ENCODE data around the gene CREB3L2. TPM values are rescaled to one million over a fixed set of nuclear protein-coding genes. Genes with fewer than 3 reads are reported as not detected.

CREB3L2 gene
- total and polyA plus RNA-seq, 2 of the 13 experiments (the other 11 are each of a cell fraction or from before 2014, with no cell fraction given): 22.1 to 41.1 TPM

DNA sequence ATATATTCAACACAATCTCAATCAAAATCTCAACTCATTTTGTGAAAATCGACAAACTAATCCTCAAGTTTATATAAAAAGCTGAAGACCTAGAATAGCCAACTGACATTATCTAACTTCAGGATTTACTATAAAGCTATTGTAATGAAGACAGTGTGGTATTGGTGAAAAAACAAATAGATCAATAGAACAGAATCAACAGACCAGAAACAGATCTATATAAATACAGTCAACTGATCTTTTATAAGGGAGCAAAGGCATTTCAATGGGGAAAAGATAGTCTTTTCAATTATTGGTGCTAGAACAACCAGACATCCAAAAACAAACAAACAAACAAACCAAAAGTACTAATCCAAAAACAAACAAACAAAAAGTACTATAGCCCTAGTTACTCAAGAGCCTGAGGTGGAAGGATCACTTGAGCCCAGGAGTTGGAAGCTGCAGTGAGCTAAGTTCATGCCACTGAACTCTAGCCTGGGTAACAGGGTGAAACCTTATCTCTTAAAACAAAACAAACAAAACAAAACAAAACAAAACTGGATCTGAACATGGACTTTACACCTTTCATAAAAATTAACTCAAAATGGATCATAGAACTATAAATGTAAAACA, 47.7 kb upstream of the CREB3L2 start (continued):
- TF ChIP-seq ZNF878 (CRISPR knock-in tag; IDR thresholded peaks at IDR 0.05) (peak; percentile 33; the same call in 1 of the 2 replicates), FOXA1 (IDR thresholded peaks at IDR 0.05) (peak; percentile 90), FOXA1 (CRISPR knock-in tag; IDR thresholded peaks at IDR 0.05) (peak; percentile 21; the same call in 1 of the 2 replicates), MEIS1 (CRISPR knock-in tag; IDR thresholded peaks at IDR 0.05; ENCODE audit: borderline replicate concordance) (no peak), DPF2 (CRISPR knock-in tag; IDR thresholded peaks at IDR 0.05; ENCODE audit: borderline replicate concordance, low read depth) (peak; percentile 60; the same call in 1 of the 2 replicates), CEBPB (IDR thresholded peaks at IDR 0.05; ENCODE audit: borderline replicate concordance, low read depth, low read length) (peak; percentile 60; the same call in 1 of the 2 replicates), KAT8 (CRISPR knock-in tag; IDR thresholded peaks at IDR 0.05) (peak; percentile 19; the same call in 1 of the 2 replicates), THAP11 (CRISPR knock-in tag; IDR thresholded peaks at IDR 0.05) (no peak; the same call in 1 of the 2 replicates), GATA4 (IDR thresholded peaks at IDR 0.05; ENCODE audit: borderline replicate concordance, low read depth) (peak; percentile 76; the same call in 1 of the 2 replicates), RARA (CRISPR knock-in tag; IDR thresholded peaks at IDR 0.05) (peak; percentile 90), NFIC (IDR thresholded peaks at IDR 0.05; ENCODE audit: low read length) (peak; percentile 89; the same call in 1 of the 2 replicates), RXRB (CRISPR knock-in tag; IDR thresholded peaks at IDR 0.05; ENCODE audit: borderline replicate concordance) (peak; percentile 90), HMG20A (CRISPR knock-in tag; IDR thresholded peaks at IDR 0.05; ENCODE audit: borderline replicate concordance) (peak; percentile 86; the same call in 1 of the 2 replicates), ZNF510 (CRISPR knock-in tag; IDR thresholded peaks at IDR 0.05; ENCODE audit: low read depth) (no peak), NR2F6 (IDR thresholded peaks at IDR 0.05) (peak; percentile 52), NR2F6 (CRISPR knock-in tag; IDR thresholded peaks at IDR 0.05) (peak; percentile 44; the same call in 1 of the 2 replicates), HNF4G (IDR thresholded peaks at IDR 0.05; ENCODE audit: borderline replicate concordance, low read depth, low read length) (peak; percentile 78), HNF4G (CRISPR knock-in tag; IDR thresholded peaks at IDR 0.05; ENCODE audit: borderline replicate concordance, low read depth) (no peak; the same call in 1 of the 2 replicates), ZNF562 (CRISPR knock-in tag; IDR thresholded peaks at IDR 0.05; ENCODE audit: borderline replicate concordance) (no peak), ATM (IDR thresholded peaks at IDR 0.05; ENCODE audit: borderline replicate concordance) (0 out of 2 replicates have a peak, but pooled peaks have one; percentile 23), EP300 (IDR thresholded peaks at IDR 0.05; ENCODE audit: low read depth in 2 of 2, low read length in 2 of 2) (peak in 1 of 2 experiments; percentile 80; a peak in 3 of 4 replicates), EP300 (CRISPR knock-in tag; IDR thresholded peaks at IDR 0.05; ENCODE audit: borderline replicate concordance) (no peak), SMARCC2 (IDR thresholded peaks at IDR 0.05) (peak; percentile 7; the same call in 1 of the 2 replicates)
- TF ChIP-seq, protein P1, sequence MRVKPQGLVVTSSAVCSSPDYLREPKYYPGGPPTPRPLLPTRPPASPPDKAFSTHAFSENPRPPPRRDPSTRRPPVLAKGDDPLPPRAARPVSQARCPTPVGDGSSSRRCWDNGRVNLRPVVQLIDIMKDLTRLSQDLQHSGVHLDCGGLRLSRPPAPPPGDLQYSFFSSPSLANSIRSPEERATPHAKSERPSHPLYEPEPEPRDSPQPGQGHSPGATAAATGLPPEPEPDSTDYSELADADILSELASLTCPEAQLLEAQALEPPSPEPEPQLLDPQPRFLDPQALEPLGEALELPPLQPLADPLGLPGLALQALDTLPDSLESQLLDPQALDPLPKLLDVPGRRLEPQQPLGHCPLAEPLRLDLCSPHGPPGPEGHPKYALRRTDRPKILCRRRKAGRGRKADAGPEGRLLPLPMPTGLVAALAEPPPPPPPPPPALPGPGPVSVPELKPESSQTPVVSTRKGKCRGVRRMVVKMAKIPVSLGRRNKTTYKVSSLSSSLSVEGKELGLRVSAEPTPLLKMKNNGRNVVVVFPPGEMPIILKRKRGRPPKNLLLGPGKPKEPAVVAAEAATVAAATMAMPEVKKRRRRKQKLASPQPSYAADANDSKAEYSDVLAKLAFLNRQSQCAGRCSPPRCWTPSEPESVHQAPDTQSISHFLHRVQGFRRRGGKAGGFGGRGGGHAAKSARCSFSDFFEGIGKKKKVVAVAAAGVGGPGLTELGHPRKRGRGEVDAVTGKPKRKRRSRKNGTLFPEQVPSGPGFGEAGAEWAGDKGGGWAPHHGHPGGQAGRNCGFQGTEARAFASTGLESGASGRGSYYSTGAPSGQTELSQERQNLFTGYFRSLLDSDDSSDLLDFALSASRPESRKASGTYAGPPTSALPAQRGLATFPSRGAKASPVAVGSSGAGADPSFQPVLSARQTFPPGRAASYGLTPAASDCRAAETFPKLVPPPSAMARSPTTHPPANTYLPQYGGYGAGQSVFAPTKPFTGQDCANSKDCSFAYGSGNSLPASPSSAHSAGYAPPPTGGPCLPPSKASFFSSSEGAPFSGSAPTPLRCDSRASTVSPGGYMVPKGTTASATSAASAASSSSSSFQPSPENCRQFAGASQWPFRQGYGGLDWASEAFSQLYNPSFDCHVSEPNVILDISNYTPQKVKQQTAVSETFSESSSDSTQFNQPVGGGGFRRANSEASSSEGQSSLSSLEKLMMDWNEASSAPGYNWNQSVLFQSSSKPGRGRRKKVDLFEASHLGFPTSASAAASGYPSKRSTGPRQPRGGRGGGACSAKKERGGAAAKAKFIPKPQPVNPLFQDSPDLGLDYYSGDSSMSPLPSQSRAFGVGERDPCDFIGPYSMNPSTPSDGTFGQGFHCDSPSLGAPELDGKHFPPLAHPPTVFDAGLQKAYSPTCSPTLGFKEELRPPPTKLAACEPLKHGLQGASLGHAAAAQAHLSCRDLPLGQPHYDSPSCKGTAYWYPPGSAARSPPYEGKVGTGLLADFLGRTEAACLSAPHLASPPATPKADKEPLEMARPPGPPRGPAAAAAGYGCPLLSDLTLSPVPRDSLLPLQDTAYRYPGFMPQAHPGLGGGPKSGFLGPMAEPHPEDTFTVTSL (CRISPR knock-in tag; IDR thresholded peaks at IDR 0.05; ENCODE audit: borderline replicate concordance): peak; percentile 87; the same call in 1 of the 2 replicates
- TF ChIP-seq, protein P2, sequence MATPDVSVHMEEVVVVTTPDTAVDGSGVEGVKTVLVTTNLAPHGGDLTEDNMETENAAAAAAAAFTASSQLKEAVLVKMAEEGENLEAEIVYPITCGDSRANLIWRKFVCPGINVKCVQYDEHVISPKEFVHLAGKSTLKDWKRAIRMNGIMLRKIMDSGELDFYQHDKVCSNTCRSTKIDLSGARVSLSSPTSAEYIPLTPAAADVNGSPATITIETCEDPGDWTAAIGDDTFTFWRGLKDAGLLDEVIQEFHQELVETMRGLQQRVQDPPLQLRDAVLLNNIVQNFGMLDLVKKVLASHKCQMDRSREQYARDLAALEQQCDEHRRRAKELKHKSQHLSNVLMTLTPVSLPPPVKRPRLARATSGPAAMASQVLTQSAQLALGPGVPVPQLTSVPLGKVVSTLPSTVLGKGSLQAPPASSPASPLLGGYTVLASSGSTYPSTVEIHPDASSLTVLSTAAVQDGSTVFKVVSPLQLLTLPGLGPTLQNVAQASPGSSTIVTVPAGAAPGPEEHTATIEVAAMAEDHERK (CRISPR knock-in tag; IDR thresholded peaks at IDR 0.05; ENCODE audit: low read depth): no peak
